ENCODE results near the gene DDX31.

DNA sequence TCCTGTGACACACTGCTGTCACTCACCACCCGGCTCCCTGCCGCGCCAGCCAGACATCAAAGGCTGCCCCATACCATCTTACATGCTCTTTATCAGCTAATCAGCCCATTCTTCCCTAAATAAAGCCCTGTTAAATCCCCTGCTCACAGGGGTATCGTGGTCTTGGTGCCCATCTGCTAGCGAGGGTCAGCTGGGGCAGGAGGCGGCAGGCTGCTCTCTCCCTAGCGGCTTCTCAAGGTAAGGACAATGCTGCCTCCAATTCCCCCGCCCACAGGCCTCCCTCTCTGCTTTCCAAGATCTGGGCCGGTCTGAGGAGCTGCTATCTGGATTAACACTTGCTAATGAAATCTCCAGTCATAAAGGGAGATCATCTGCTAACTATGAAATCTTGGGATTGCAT is 60.6 kb downstream of the DDX31 start:
- TF ChIP-seq EP300 (IDR thresholded peaks at IDR 0.05; ENCODE audit: low read depth): no peak
- TF ChIP-seq, protein P1, sequence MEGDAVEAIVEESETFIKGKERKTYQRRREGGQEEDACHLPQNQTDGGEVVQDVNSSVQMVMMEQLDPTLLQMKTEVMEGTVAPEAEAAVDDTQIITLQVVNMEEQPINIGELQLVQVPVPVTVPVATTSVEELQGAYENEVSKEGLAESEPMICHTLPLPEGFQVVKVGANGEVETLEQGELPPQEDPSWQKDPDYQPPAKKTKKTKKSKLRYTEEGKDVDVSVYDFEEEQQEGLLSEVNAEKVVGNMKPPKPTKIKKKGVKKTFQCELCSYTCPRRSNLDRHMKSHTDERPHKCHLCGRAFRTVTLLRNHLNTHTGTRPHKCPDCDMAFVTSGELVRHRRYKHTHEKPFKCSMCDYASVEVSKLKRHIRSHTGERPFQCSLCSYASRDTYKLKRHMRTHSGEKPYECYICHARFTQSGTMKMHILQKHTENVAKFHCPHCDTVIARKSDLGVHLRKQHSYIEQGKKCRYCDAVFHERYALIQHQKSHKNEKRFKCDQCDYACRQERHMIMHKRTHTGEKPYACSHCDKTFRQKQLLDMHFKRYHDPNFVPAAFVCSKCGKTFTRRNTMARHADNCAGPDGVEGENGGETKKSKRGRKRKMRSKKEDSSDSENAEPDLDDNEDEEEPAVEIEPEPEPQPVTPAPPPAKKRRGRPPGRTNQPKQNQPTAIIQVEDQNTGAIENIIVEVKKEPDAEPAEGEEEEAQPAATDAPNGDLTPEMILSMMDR (IDR thresholded peaks at IDR 0.05): no peak
- no peak for TF ChIP-seq POLR2A (IDR thresholded peaks at IDR 0.05)
- TF ChIP-seq POLR2AphosphoS5 (IDR thresholded peaks at IDR 0.05): no peak
